ENCODE measurements around the gene EFNA5.

The EFNA5 gene

DNA sequence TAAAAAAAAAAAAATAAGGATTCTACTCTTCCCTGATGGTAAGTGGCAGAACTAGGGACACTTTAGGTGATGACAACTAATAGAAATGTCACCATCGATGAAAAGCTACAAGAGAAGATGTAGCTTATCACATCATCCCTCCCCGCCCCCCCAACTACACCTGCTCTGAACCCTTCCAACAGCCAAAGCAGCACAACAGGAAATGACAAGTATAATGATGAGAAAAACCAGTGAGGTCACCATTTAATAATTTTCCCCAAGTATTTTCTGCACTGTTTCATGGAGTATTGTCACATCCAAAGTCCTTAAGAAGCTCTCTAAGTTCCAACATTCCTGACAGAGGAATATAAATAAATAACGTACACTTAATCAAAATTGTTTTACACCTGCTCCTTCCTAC, 221.4 kb downstream of the EFNA5 start:
- Histone ChIP-seq H3K9ac (no peak overlapping the region), H3K4me1 (ENCODE audit: low read depth, poor library complexity, severe bottlenecking) (no peaks in the 10 kb centered on the region), H4K20me1 (ENCODE audit: insufficient read depth) (no peaks in the 10 kb centered on the region), H3K36me3 (ENCODE audit: insufficient read depth) (no peaks in the 10 kb centered on the region), H3K4me2 (no peak overlapping the region), H2AFZ (ENCODE audit: low read depth) (no peak overlapping the region), H3K27me3 (ENCODE audit: insufficient read depth, low read depth) (no peaks in the 10 kb centered on the region), H3K79me2 (ENCODE audit: insufficient read depth, low read depth) (no peaks in the 10 kb centered on the region), H3K27ac (no peak overlapping the region), H3K4me3 (IDR thresholded peaks at IDR 0.05; ENCODE audit: insufficient read depth, low read depth, low read length) (no peak overlapping the region)
- no peak for TF ChIP-seq CTCF (conservative IDR thresholded peaks at IDR 0.05; ENCODE audit: low read depth, low read length)

DNA sequence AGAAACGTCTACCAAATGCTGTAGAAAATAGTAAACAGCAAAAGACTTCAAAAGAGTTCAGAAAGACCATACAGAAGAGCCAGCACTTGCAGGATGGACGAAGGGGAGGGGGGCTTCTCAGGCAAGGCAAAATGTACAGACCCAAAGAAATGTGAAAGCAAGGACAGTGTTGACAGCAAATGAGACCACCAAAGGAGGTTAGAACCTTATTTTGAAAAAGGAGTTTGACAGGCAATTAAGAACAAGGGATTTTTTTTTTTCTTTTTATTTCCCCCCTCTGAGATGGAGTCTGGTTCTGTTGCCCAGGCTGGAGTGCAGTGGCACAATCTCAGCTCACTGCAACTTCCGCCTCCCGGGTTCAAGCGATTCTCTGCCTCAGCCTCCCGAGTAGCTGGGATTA, 223.2 kb downstream of the EFNA5 start:
- Histone ChIP-seq H2AFZ (ENCODE audit: low read depth) (no peak overlapping the region), H3K36me3 (ENCODE audit: insufficient read depth) (no peaks in the 10 kb centered on the region), H3K4me1 (ENCODE audit: low read depth, poor library complexity, severe bottlenecking) (no peaks in the 10 kb centered on the region), H3K79me2 (ENCODE audit: insufficient read depth, low read depth) (no peaks in the 10 kb centered on the region), H3K27ac (no peak overlapping the region), H3K9ac (no peak overlapping the region), H3K4me3 (IDR thresholded peaks at IDR 0.05; ENCODE audit: insufficient read depth, low read depth, low read length) (no peak overlapping the region), H4K20me1 (ENCODE audit: insufficient read depth) (no peaks in the 10 kb centered on the region), H3K4me2 (no peak overlapping the region), H3K27me3 (ENCODE audit: insufficient read depth, low read depth) (no peaks in the 10 kb centered on the region)
- no peak for TF ChIP-seq CTCF (conservative IDR thresholded peaks at IDR 0.05; ENCODE audit: low read depth, low read length)

GRCh38 chr5:107446972-107447371, 223.8 kb downstream of the EFNA5 start:
- no peaks in the 10 kb centered on the region for H4K20me1 ChIP-seq (ENCODE audit: insufficient read depth)
- no peaks in the 10 kb centered on the region for H3K36me3 ChIP-seq (ENCODE audit: insufficient read depth)
- no peak overlapping the region for H3K4me3 ChIP-seq (IDR thresholded peaks at IDR 0.05; ENCODE audit: insufficient read depth, low read depth, low read length)
- no peak overlapping the region for H3K27ac ChIP-seq
- no peaks in the 10 kb centered on the region for H3K79me2 ChIP-seq (ENCODE audit: insufficient read depth, low read depth)
- H3K9ac ChIP-seq: no peak overlapping the region
- no peak overlapping the region for H3K4me2 ChIP-seq
- no peaks in the 10 kb centered on the region for H3K4me1 ChIP-seq (ENCODE audit: low read depth, poor library complexity, severe bottlenecking)
- no peak overlapping the region for H2AFZ ChIP-seq (ENCODE audit: low read depth)
- no peaks in the 10 kb centered on the region for H3K27me3 ChIP-seq (ENCODE audit: insufficient read depth, low read depth)
- TF ChIP-seq CTCF (conservative IDR thresholded peaks at IDR 0.05; ENCODE audit: low read depth, low read length): no peak

DNA sequence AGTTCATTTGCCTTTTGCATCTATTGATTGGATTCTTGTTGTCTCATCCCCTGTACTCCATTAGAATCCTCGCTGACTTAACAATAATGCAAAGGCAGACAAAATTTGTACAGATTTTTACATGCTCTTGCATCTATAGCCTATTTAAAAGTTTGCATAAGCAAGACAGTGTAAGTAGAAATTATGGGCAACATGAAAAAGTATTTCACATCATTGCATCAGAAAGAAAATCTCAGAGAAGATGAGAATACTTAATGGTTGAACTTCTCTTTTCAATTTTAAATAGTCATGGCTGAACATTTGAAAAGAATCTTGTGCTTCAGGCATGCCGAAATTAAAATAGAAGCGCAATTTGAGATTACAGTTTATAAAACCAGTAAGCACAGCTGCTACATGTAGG, 226.4 kb downstream of the EFNA5 start:
- Histone ChIP-seq H3K79me2 (ENCODE audit: insufficient read depth, low read depth) (no peaks in the 10 kb centered on the region), H4K20me1 (ENCODE audit: insufficient read depth) (no peaks in the 10 kb centered on the region), H3K4me2 (no peak overlapping the region), H3K4me1 (ENCODE audit: low read depth, poor library complexity, severe bottlenecking) (no peaks in the 10 kb centered on the region), H2AFZ (ENCODE audit: low read depth) (no peak overlapping the region), H3K27ac (no peak overlapping the region), H3K36me3 (ENCODE audit: insufficient read depth) (no peaks in the 10 kb centered on the region), H3K4me3 (IDR thresholded peaks at IDR 0.05; ENCODE audit: insufficient read depth, low read depth, low read length) (no peak overlapping the region), H3K27me3 (ENCODE audit: insufficient read depth, low read depth) (no peaks in the 10 kb centered on the region), H3K9ac (no peak overlapping the region)
- TF ChIP-seq CTCF (conservative IDR thresholded peaks at IDR 0.05; ENCODE audit: low read depth, low read length): no peak

- Histone ChIP-seq H3K4me2 (no peak overlapping the region), H4K20me1 (ENCODE audit: insufficient read depth) (no peaks in the 10 kb centered on the region), H3K27ac (no peak overlapping the region), H3K27me3 (ENCODE audit: insufficient read depth, low read depth) (no peaks in the 10 kb centered on the region), H3K9ac (no peak overlapping the region), H2AFZ (ENCODE audit: low read depth) (no peak overlapping the region), H3K4me1 (ENCODE audit: low read depth, poor library complexity, severe bottlenecking) (no peaks in the 10 kb centered on the region), H3K4me3 (IDR thresholded peaks at IDR 0.05; ENCODE audit: insufficient read depth, low read depth, low read length) (no peak overlapping the region), H3K79me2 (ENCODE audit: insufficient read depth, low read depth) (no peaks in the 10 kb centered on the region), H3K36me3 (ENCODE audit: insufficient read depth) (no peaks in the 10 kb centered on the region)
- TF ChIP-seq CTCF (conservative IDR thresholded peaks at IDR 0.05; ENCODE audit: low read depth, low read length): no peak
Observed at GRCh38 chr5:107443897-107444296, 226.8 kb downstream of the EFNA5 start.
